Osteoblast (primary cell): ENCODE measurements around the gene RTP2. TPM values are rescaled to one million over a fixed set of nuclear protein-coding genes. Genes with fewer than 3 reads are reported as not detected.

ENCODE experiments used
- DNase-seq: peaks from one replicate; pipeline ENCODE4 v3.0.0; 2011; ENCODE audit warnings: low spot score, mixed read lengths; ENCODE audit not compliant: insufficient read length; ENCODE audit errors: missing footprints
- H2AFZ ChIP-seq: 2 replicates; pipeline ENCODE4 v1.6.0; 2011; ENCODE audit warnings: mild to moderate bottlenecking, low read length
- H3K27ac ChIP-seq: 2 replicates; pipeline ENCODE4 v1.5.1; 2011; ENCODE audit warnings: mild to moderate bottlenecking, low read depth, low read length, moderate library complexity
- H3K27me3 ChIP-seq: 2 replicates; pipeline ENCODE4 v1.6.0; 2012; ENCODE audit warnings: mild to moderate bottlenecking, control low read depth, inconsistent platforms, low read length, moderate library complexity; ENCODE audit not compliant: insufficient read depth
- H3K36me3 ChIP-seq: 2 replicates; pipeline ENCODE4 v1.5.1; 2011; ENCODE audit warnings: mild to moderate bottlenecking, low read length, control low read depth, moderate library complexity; ENCODE audit not compliant: insufficient read depth
- H3K4me1 ChIP-seq: 2 replicates; pipeline ENCODE4 v1.5.1; 2011; ENCODE audit warnings: mild to moderate bottlenecking, low read length, control low read depth, moderate library complexity; ENCODE audit not compliant: insufficient read depth
- H3K4me2 ChIP-seq: 2 replicates; pipeline ENCODE4 v1.6.0; 2011; ENCODE audit warnings: mild to moderate bottlenecking, low read length; ENCODE audit not compliant: insufficient read depth
- H3K4me3 ChIP-seq: fragments of 200-600 bp; sonication (generic); 3 replicates; pipeline ENCODE4 v1.5.1; 2012; ENCODE audit warnings: mild to moderate bottlenecking, low read length, inconsistent platforms; ENCODE audit not compliant: insufficient read depth
- H3K79me2 ChIP-seq: 2 replicates; pipeline ENCODE4 v1.6.0; 2012; ENCODE audit warnings: mild to moderate bottlenecking, low read length, control low read depth, inconsistent platforms; ENCODE audit not compliant: insufficient read depth
- H3K9me3 ChIP-seq: 2 replicates; pipeline ENCODE4 v1.5.1; 2011; ENCODE audit warnings: low read depth, low read length, control low read depth
- H4K20me1 ChIP-seq: 2 replicates; pipeline ENCODE4 v1.6.0; 2012; ENCODE audit warnings: mild to moderate bottlenecking, low read length, control low read depth; ENCODE audit not compliant: insufficient read depth
- total RNA-seq: library from RNA; depleted of rRNA; stranded (reverse); fragments of >200 nt; gene quantifications from 2 replicates; pipeline ENCODE4 v1.2.3, GENCODE V29; 2012
- TF ChIP-seq, protein P1 (sequence below): IDR thresholded peaks from 2 replicates; pipeline ENCODE4 v1.5.1; 2011; ENCODE audit warnings: mild to moderate bottlenecking, low read depth, low read length, moderate library complexity; ENCODE audit errors: extremely low read depth

The RTP2 gene
- total RNA-seq, 1 donor: not detected

DNA sequence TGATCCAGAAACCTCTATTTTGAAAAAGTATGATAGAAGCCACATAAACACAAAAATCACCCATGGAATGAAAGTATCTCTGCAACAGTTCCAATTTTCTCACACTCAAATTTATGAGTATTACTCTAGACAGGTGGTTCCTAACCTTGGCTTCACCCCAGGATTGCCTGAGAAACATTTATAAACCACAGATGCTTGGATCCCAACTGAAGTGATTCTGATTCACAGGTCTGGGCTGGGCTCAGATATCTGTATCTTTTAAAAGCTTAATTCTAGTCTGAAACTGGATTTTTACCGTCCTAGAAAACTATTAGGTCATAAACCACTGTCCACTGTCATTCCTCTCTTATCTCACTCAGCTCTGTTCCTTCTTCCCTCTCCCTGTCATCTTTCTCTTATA, 24.8 kb downstream of the RTP2 start:
- H3K4me2 ChIP-seq: no peak overlapping the region
- no peak for DNase-seq
- H3K27me3 ChIP-seq: peaks cover 22% of the 10 kb centered on the region
- H3K4me3 ChIP-seq: no peak overlapping the region
- TF ChIP-seq, protein P1, sequence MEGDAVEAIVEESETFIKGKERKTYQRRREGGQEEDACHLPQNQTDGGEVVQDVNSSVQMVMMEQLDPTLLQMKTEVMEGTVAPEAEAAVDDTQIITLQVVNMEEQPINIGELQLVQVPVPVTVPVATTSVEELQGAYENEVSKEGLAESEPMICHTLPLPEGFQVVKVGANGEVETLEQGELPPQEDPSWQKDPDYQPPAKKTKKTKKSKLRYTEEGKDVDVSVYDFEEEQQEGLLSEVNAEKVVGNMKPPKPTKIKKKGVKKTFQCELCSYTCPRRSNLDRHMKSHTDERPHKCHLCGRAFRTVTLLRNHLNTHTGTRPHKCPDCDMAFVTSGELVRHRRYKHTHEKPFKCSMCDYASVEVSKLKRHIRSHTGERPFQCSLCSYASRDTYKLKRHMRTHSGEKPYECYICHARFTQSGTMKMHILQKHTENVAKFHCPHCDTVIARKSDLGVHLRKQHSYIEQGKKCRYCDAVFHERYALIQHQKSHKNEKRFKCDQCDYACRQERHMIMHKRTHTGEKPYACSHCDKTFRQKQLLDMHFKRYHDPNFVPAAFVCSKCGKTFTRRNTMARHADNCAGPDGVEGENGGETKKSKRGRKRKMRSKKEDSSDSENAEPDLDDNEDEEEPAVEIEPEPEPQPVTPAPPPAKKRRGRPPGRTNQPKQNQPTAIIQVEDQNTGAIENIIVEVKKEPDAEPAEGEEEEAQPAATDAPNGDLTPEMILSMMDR: no peak
- H2AFZ ChIP-seq: no peak overlapping the region
- H3K36me3 ChIP-seq: no peaks in the 10 kb centered on the region
- H3K9me3 ChIP-seq: no peaks in the 10 kb centered on the region
- no peaks in the 10 kb centered on the region for H3K4me1 ChIP-seq
- no peaks in the 10 kb centered on the region for H4K20me1 ChIP-seq
- H3K27ac ChIP-seq: no peak overlapping the region
- no peaks in the 10 kb centered on the region for H3K79me2 ChIP-seq

DNA sequence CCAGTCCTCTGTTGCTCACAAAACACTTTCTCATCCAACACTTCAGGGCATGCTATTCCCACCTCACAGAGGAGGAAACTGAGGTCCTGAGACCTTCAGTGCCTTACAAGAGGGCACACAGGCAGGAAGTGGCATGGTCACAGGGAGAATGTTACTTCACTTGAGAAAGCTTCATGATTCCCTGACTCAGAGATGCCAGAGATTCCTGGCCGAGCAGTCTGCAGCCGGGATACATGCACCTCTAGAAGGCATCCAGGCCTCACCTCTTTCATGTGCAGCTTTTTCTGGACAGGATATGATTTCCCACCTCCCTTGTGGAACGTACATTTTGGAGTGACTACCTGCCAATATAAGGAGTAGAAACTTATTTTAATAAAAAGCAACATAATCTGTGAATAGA, 29.3 kb downstream of the RTP2 start:
- H3K4me3 ChIP-seq: no peak overlapping the region
- no peaks in the 10 kb centered on the region for H3K9me3 ChIP-seq
- TF ChIP-seq, protein P1: no peak
- no peak overlapping the region for H2AFZ ChIP-seq
- H3K27ac ChIP-seq: no peak overlapping the region
- H3K4me1 ChIP-seq: no peaks in the 10 kb centered on the region
- peaks cover 34% of the 10 kb centered on the region for H3K27me3 ChIP-seq
- H3K36me3 ChIP-seq: no peaks in the 10 kb centered on the region
- H4K20me1 ChIP-seq: no peaks in the 10 kb centered on the region
- no peak for DNase-seq
- H3K79me2 ChIP-seq: no peaks in the 10 kb centered on the region
- no peak overlapping the region for H3K4me2 ChIP-seq

DNA sequence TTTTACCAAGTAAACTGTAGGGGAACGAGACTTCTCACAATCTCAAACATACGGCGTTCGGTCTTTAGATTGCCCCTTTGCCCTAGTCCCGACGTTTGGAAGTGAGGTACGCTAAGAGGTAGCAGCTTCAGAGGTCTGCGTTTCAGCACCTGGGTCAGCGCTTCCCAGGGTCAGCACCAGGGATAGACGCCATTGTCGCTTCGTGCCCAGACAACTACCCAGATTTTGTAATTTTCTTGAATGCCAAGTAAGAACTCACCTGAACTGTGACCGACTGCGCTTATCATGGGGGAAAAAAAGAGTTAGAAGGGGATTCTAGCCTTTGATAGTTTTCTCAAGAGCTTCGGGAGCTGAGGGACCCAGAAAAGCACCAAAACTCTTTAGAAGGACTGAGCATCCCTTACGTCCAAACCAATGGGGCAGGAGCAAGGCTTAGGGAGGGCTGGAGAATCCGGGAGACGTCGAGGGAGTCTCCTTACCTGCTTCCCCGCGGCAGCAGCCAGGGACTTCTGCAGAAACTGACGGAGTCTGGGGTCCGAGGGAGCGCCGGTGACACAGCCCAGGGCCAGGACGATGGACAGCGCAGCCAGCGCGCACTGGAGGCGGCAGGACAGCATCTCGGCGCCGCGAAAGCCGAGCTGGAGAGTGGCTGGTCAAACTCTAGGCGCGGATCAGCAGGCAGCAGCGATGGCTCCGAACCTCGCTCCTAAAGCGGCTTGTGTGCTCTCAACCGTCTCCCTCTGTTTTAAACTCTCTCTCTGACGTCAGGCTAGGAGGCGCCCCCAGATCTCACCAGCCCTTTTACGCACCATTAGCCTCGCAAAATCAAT, 32.5 kb downstream of the RTP2 start, which contains the start of gene SST:
Gene SST (minus strand): TSS at position 720 of the 830 bp plus-strand sequence. CDS start 103 bp downstream, at position 617.
- no peak within 1 kb of the TSS for H3K4me2 ChIP-seq
- no peaks in the 10 kb centered on the region for H4K20me1 ChIP-seq
- H3K36me3 ChIP-seq: no peaks in the 10 kb centered on the region
- H3K27me3 ChIP-seq: peaks cover 29% of the 10 kb centered on the region
- no peak within 1 kb of the TSS for H3K27ac ChIP-seq
- H3K4me1 ChIP-seq: no peaks in the 10 kb centered on the region
- no peak within 1 kb of the TSS for H2AFZ ChIP-seq
- no peaks in the 10 kb centered on the region for H3K79me2 ChIP-seq
- no peak for DNase-seq
- H3K9me3 ChIP-seq: no peaks in the 10 kb centered on the region
- no peak within 1 kb of the TSS for H3K4me3 ChIP-seq
- TF ChIP-seq, protein P1: no peak

DNA sequence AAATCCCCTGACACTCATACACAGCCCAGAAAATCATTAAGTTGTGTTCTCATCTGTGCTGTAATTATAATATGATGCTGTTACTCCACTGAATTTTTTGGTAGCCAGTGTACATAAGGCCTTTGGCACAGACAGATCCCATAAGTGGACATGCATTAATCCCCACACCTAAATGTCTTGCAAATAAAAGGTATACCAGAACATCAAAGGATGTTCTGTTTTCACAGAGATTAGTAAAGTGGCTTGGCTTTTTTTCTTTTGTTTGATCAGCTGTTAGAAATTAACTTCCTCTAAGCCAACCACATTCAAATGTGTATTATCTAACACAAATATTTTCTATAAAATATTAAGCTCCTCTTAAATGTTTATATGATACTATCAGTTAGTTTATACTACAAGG, 34.8 kb downstream of the RTP2 start:
- Histone ChIP-seq H3K27ac (no peak overlapping the region), H3K4me2 (no peak overlapping the region), H3K4me1 (no peaks in the 10 kb centered on the region), H3K9me3 (no peaks in the 10 kb centered on the region), H4K20me1 (no peaks in the 10 kb centered on the region), H2AFZ (no peak overlapping the region), H3K27me3 (peaks cover 21% of the 10 kb centered on the region), H3K36me3 (no peaks in the 10 kb centered on the region), H3K79me2 (no peaks in the 10 kb centered on the region), H3K4me3 (no peak overlapping the region)
- TF ChIP-seq, protein P1: no peak
- DNase-seq: no peak
